Glutamatergic neuron (in vitro differentiated cells): Measurements from ENCODE around the gene PAM16. TPM values are rescaled to one million over a fixed set of nuclear protein-coding genes. Genes with fewer than 3 reads are reported as not detected.

ENCODE experiments used
- DNase-seq: peaks from one replicate; pipeline ENCODE4 v3.0.0; 2022
- H3K27ac Mint-ChIP-seq: one replicate; pipeline ENCODE4 v1.8.0; 2020; ENCODE audit warnings: mild to moderate bottlenecking, mixed read lengths, inconsistent platforms; ENCODE audit not compliant: unreplicated experiment
- H3K27me3 Mint-ChIP-seq: one replicate; pipeline ENCODE4 v1.8.0; 2020; ENCODE audit warnings: mild to moderate bottlenecking, moderate library complexity, mixed read lengths, inconsistent platforms; ENCODE audit not compliant: unreplicated experiment
- H3K36me3 Mint-ChIP-seq: one replicate; pipeline ENCODE4 v1.8.0; 2020; ENCODE audit warnings: mild to moderate bottlenecking, mixed read lengths, inconsistent platforms; ENCODE audit not compliant: unreplicated experiment
- H3K4me1 Mint-ChIP-seq: one replicate; pipeline ENCODE4 v1.8.0; 2020; ENCODE audit warnings: mild to moderate bottlenecking, low read depth, mixed read lengths, inconsistent platforms; ENCODE audit not compliant: unreplicated experiment
- H3K4me3 Mint-ChIP-seq: one replicate; pipeline ENCODE4 v1.8.0; 2020; ENCODE audit warnings: mild to moderate bottlenecking, mixed read lengths, inconsistent platforms; ENCODE audit not compliant: unreplicated experiment
- H3K9me3 Mint-ChIP-seq: one replicate; pipeline ENCODE4 v1.8.0; 2020; ENCODE audit warnings: mild to moderate bottlenecking, moderate library complexity, mixed read lengths, inconsistent platforms; ENCODE audit not compliant: unreplicated experiment
- CTCF ChIP-seq: fragments of 200-600 bp; sonication (generic); IDR thresholded peaks from one replicate; pipeline ENCODE4 v1.5.0; 2021; ENCODE audit not compliant: partially characterized antibody, unreplicated experiment
- total RNA-seq: library from RNA; stranded (reverse); fragmentation: NEBNext Ultra II Directional; extraction: Animal tissue kit (Norgen Biotek cat#: 25700); gene quantifications from one replicate; pipeline ENCODE4 v1.2.1, GENCODE V29; 2021; ENCODE audit not compliant: unreplicated experiment

PAM16 gene
- total RNA-seq, 1 donor from 2014 or later = 33.1 TPM

DNA sequence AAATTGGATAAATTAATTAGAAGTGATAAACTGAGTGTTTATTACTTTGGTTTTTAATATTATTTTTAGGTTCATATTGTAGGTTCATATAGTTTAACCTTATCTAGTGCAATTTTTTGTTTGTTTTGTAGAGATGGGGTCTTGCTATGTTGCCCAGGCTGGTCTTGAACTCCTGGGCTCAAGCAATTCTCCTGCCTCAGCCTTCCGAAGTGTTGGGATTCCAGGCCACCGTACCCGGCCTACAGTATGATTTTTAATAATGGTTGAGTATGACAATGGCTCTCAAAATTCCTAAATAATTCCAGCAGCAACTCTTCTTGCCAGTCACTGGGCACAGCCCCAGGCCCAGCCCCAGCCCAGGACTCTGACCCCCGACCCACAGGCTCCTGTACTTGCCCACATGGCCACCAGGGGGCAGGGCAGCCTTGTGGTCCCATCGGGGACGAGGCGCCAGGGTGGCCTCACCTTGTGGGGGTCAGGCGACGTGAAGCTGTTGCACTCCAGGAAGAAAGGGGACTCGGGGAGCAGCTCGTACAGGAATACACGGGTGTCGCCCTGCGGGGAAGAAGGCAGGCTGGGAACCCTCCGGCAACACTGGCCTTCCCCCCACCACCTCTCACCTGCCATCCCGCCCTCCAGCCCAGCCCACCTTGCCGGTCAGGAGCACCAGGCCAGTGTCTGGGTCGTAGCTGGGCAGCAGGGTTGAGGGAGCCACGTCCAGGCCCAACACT lies 7.9 kb upstream of the PAM16 start:
- DNase-seq = peak; percentile 86
- Mint-ChIP-seq H3K36me3 (no peaks in the 10 kb centered on the region), H3K4me1 (no peaks in the 10 kb centered on the region), H3K27ac (no peak overlapping the region), H3K9me3 (peaks cover 6% of the 10 kb centered on the region), H3K4me3 (no peak overlapping the region), H3K27me3 (peaks cover 3% of the 10 kb centered on the region)
- peak; percentile 97 for TF ChIP-seq CTCF

DNA sequence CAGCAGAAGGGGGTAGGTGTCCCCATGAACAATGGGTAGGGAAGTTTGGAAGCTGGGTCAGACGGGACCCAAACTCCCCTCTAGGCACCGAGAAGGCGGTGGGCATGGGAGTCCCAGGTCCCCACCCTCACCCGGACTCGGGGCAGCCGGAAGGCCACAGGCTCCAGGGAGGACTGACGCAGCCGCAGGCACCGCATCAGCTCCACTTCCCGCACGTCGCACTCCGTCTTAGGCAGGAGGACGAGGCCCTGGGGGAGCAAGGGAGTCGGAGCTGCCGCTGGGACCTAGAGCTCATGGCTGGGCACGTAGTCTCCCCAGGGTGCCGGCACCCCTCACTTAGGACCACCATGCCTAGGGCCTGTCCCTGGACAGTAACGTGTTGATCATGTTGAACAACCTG lies 7.1 kb upstream of the PAM16 start:
- Mint-ChIP-seq H3K27ac (no peak overlapping the region), H3K9me3 (peaks cover 6% of the 10 kb centered on the region), H3K4me3 (no peak overlapping the region), H3K36me3 (no peaks in the 10 kb centered on the region), H3K4me1 (no peaks in the 10 kb centered on the region), H3K27me3 (peaks cover 3% of the 10 kb centered on the region)
- DNase-seq = no peak
- no peak for TF ChIP-seq CTCF

DNA sequence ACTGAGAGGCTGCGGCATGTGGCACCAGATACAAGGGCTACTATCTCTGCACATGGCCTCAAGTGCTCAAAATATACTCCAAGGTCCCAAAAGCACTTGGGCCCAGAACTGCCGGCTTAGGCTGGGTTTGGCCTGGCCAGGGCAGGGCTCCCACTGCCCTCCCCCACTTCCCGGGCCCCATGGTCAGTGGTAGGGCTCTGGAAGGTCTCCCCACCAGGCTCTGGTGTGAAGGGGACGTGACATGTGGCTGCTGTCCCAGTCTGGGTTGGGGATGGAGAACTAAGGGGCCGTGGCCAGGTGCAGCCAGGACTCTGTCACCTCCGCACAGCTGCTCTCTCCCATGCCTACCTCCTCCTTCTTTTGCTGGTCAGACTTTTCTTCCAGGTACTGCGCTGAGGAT lies 5.7 kb upstream of the PAM16 start:
- H3K27me3 Mint-ChIP-seq = peaks cover 3% of the 10 kb centered on the region
- peaks cover 4% of the 10 kb centered on the region for H3K9me3 Mint-ChIP-seq
- H3K36me3 Mint-ChIP-seq = no peaks in the 10 kb centered on the region
- no peak for TF ChIP-seq CTCF
- H3K27ac Mint-ChIP-seq = no peak overlapping the region
- H3K4me3 Mint-ChIP-seq = no peak overlapping the region
- DNase-seq = no peak
- H3K4me1 Mint-ChIP-seq = no peaks in the 10 kb centered on the region

- Mint-ChIP-seq H3K27me3 (no peaks in the 10 kb centered on the region), H3K9me3 (peaks cover 5% of the 10 kb centered on the region), H3K4me3 (no peak overlapping the region), H3K4me1 (no peaks in the 10 kb centered on the region), H3K36me3 (no peaks in the 10 kb centered on the region), H3K27ac (no peak overlapping the region)
- DNase-seq = no peak
- no peak for TF ChIP-seq CTCF
Observed at GRCh38 chr16:4354512-4355409, 3.6 kb upstream of the PAM16 start.

GRCh38 chr16:4353675-4354074 lies 2.6 kb upstream of the PAM16 start:
- Mint-ChIP-seq H3K4me3 (no peak overlapping the region), H3K9me3 (peaks cover 2% of the 10 kb centered on the region), H3K27ac (no peak overlapping the region)

More at GRCh38 chr16:4353675-4354074, 2.6 kb upstream of the PAM16 start:
- Mint-ChIP-seq H3K4me1 (no peaks in the 10 kb centered on the region), H3K27me3 (no peaks in the 10 kb centered on the region), H3K36me3 (no peaks in the 10 kb centered on the region)
- DNase-seq = no peak
- no peak for TF ChIP-seq CTCF
